DMS79 (cell line): Measurements from ENCODE around the gene POLG.
A peak's percentile ranks its signal among the peaks of the same experiment; 100 is the strongest.

Experiments used
- DNase-seq: peaks from one replicate; lab custom pipeline; 2025; lab: John Stamatoyannopoulos, UW

Gene POLG

GRCh38 chr15:89370120-89370977 lies 35.7 kb upstream of the POLG start:
- no peak for DNase-seq

GRCh38 chr15:89369341-89369947 lies 34.8 kb upstream of the POLG start:
- no peak for DNase-seq

GRCh38 chr15:89368566-89369223 lies 34.1 kb upstream of the POLG start:
- no peak for DNase-seq

GRCh38 chr15:89367485-89368451 lies 33.1 kb upstream of the POLG start:
- peak; percentile 45 for DNase-seq

- DNase-seq: no peak
Observed at GRCh38 chr15:89366656-89367393, 32.2 kb upstream of the POLG start.

- no peak for DNase-seq
Observed at GRCh38 chr15:89365462-89366065, 30.9 kb upstream of the POLG start.

- no peak for DNase-seq
Observed at GRCh38 chr15:89364741-89365450, 30.3 kb upstream of the POLG start.

- peak; percentile 18 for DNase-seq
Observed at GRCh38 chr15:89364341-89364740, 29.7 kb upstream of the POLG start.

GRCh38 chr15:89363770-89364169 lies 29.1 kb upstream of the POLG start:
- no peak for DNase-seq

GRCh38 chr15:89363133-89363532 lies 28.5 kb upstream of the POLG start:
- no peak for DNase-seq

GRCh38 chr15:89362203-89363101 lies 27.8 kb upstream of the POLG start:
- peak; percentile 14 for DNase-seq

GRCh38 chr15:89361451-89362202 lies 27.0 kb upstream of the POLG start:
- no peak for DNase-seq

GRCh38 chr15:89360294-89360971 lies 25.8 kb upstream of the POLG start:
- no peak for DNase-seq

- DNase-seq: no peak
Observed at GRCh38 chr15:89359471-89360293, 25.1 kb upstream of the POLG start.

- no peak for DNase-seq
Observed at GRCh38 chr15:89358755-89359439, 24.3 kb upstream of the POLG start.

- no peak for DNase-seq
Observed at GRCh38 chr15:89358435-89358754, 23.8 kb upstream of the POLG start.
